ENCODE results near the gene DUOXA2. TPM values are rescaled to one million over a fixed set of nuclear protein-coding genes. Genes with fewer than 3 reads are reported as not detected.

DUOXA2 gene
- total RNA-seq, 1 experiment from 2014 or later, result not detected

DNA sequence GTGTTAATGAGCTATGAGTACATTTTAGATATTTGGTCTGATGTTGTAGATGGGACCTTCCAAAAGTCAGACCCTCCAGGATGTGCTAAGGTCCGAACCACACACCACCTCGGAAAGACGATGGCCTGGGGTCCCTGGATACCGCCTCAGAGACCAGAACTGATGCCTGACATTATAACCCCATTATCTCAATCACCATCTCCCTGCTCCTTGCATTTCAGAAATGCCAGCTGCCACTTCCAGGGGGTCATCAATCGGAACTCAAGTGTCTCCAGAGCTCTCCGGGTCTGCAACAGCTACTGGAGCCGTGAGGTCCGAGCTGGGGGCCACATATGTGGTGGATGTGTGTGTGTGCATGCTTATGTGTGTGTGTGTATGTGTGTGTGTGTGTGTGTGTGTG is 23.6 kb downstream of the DUOXA2 start:
- ChIA-PET CTCF (interaction anchor here (0.6 to 1.0 kb wide), 3 partner anchors 19 to 28 kb away, joined by 3 to 4 read pairs (median 3); no protein-coding TSS in a partner anchor), POLR2A (interaction anchor here (0.6 kb wide), 1 partner anchor 198 kb away, joined by 3 read pairs; no protein-coding TSS in a partner anchor)
- TF ChIP-seq SIN3A (IDR thresholded peaks at IDR 0.05; ENCODE audit: borderline replicate concordance, insufficient read depth, low read depth, low read length) (no peak), POLR2AphosphoS5 (IDR thresholded peaks at IDR 0.05; ENCODE audit: low read depth, low read length) (no peak), TCF7L2 (IDR thresholded peaks at IDR 0.05; ENCODE audit: low read depth, low read length) (no peak)
- TF ChIP-seq, protein P1, sequence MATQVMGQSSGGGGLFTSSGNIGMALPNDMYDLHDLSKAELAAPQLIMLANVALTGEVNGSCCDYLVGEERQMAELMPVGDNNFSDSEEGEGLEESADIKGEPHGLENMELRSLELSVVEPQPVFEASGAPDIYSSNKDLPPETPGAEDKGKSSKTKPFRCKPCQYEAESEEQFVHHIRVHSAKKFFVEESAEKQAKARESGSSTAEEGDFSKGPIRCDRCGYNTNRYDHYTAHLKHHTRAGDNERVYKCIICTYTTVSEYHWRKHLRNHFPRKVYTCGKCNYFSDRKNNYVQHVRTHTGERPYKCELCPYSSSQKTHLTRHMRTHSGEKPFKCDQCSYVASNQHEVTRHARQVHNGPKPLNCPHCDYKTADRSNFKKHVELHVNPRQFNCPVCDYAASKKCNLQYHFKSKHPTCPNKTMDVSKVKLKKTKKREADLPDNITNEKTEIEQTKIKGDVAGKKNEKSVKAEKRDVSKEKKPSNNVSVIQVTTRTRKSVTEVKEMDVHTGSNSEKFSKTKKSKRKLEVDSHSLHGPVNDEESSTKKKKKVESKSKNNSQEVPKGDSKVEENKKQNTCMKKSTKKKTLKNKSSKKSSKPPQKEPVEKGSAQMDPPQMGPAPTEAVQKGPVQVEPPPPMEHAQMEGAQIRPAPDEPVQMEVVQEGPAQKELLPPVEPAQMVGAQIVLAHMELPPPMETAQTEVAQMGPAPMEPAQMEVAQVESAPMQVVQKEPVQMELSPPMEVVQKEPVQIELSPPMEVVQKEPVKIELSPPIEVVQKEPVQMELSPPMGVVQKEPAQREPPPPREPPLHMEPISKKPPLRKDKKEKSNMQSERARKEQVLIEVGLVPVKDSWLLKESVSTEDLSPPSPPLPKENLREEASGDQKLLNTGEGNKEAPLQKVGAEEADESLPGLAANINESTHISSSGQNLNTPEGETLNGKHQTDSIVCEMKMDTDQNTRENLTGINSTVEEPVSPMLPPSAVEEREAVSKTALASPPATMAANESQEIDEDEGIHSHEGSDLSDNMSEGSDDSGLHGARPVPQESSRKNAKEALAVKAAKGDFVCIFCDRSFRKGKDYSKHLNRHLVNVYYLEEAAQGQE (IDR thresholded peaks at IDR 0.05; ENCODE audit: insufficient read depth in 1 of 2, low read depth in 2 of 2, low read length in 1 of 2), result no peak
- TF ChIP-seq, protein P2, sequence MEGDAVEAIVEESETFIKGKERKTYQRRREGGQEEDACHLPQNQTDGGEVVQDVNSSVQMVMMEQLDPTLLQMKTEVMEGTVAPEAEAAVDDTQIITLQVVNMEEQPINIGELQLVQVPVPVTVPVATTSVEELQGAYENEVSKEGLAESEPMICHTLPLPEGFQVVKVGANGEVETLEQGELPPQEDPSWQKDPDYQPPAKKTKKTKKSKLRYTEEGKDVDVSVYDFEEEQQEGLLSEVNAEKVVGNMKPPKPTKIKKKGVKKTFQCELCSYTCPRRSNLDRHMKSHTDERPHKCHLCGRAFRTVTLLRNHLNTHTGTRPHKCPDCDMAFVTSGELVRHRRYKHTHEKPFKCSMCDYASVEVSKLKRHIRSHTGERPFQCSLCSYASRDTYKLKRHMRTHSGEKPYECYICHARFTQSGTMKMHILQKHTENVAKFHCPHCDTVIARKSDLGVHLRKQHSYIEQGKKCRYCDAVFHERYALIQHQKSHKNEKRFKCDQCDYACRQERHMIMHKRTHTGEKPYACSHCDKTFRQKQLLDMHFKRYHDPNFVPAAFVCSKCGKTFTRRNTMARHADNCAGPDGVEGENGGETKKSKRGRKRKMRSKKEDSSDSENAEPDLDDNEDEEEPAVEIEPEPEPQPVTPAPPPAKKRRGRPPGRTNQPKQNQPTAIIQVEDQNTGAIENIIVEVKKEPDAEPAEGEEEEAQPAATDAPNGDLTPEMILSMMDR (IDR thresholded peaks at IDR 0.05), result no peak
- intact Hi-C loops (cut with micrococcal nuclease; ENCODE audit: unreplicated experiment) (no loop called here), in situ Hi-C loops (cut with HindIII; ENCODE audit: low pct_unique_long_range_greater_than_20kb, low sequenced_read_pairs) (no loop called here)
- peaks cover 5% of the 10 kb centered on the region; the same call in 1 of the 2 replicates for H3K27me3 ChIP-seq (ENCODE audit: control insufficient read depth, insufficient read depth, low read length)
- ATAC-seq (no peak), DNase-seq (ENCODE audit: low read depth, low spot score) (no peak)
- no peak overlapping the region for H3K27ac ChIP-seq (ENCODE audit: low read length)
- H3K36me3 ChIP-seq (ENCODE audit: control insufficient read depth, insufficient read depth, low read length), result no peaks in the 10 kb centered on the region
- BruUV-seq (replicated peaks), result no TSS peak
- no peaks in the 10 kb centered on the region for H3K9me3 ChIP-seq (ENCODE audit: control insufficient read depth, insufficient read depth, low read depth, low read length)
- no peak overlapping the region for H3K4me3 ChIP-seq (ENCODE audit: low read depth in 2 of 2, low read length in 2 of 2)
- no peaks in the 10 kb centered on the region for H3K4me1 ChIP-seq (ENCODE audit: control insufficient read depth, insufficient read depth, low read length)

DNA sequence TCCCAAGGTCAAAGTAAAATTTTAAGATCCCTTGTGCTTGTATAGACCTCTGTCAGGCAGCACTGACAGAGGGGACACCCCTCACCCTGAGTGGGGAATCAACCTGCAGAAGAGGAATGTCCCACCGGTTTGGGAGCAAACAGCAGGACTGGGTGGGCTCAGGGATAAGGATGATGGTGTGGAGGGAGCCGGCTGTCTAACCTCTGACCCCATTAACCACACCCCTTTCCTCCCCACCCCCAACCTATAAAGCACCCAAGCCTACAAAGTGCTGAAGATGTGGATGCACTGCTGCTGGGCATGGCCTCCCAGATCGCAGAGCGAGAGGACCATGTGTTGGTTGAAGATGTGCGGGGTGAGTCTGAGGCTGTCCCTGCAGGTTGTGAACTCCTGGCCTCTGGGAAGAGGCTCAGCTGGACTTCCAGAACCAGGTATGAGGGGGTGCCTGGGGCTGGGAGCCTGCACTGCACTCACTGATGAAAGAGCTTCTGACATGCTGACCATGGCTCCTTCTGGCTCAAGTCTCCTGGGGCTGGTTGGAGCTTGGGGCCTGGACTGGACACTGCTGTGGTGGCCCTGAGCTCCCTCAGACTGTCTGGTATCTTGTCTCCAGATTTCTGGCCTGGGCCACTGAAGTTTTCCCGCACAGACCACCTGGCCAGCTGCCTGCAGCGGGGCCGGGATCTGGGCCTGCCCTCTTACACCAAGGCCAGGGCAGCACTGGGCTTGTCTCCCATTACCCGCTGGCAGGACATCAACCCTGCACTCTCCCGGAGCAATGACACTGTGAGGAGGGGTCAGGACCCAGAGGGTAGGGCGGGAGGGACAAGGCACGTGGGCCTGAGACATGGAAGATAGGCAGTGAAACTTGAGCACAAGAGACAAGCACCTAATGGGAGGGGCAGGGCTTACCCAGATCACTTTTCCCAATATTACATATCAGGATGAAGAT is 25.0 kb downstream of the DUOXA2 start:
- H3K4me3 ChIP-seq (ENCODE audit: low read depth in 2 of 2, low read length in 2 of 2), result no peak overlapping the region
- no peaks in the 10 kb centered on the region for H3K4me1 ChIP-seq (ENCODE audit: control insufficient read depth, insufficient read depth, low read length)
- ATAC-seq (no peak), DNase-seq (ENCODE audit: low read depth, low spot score) (no peak)
- in situ Hi-C loops (cut with HindIII; ENCODE audit: low pct_unique_long_range_greater_than_20kb, low sequenced_read_pairs), result no loop called here
- H3K9me3 ChIP-seq (ENCODE audit: control insufficient read depth, insufficient read depth, low read depth, low read length), result no peaks in the 10 kb centered on the region
- TF ChIP-seq, protein P2 (IDR thresholded peaks at IDR 0.05), result no peak
- peaks cover 5% of the 10 kb centered on the region; the same call in 1 of the 2 replicates for H3K27me3 ChIP-seq (ENCODE audit: control insufficient read depth, insufficient read depth, low read length)
- H3K27ac ChIP-seq (ENCODE audit: low read length), result no peak overlapping the region
- ChIA-PET CTCF (no interaction called here), POLR2A (no interaction called here)
- BruUV-seq (replicated peaks), result no TSS peak
- intact Hi-C loops (cut with micrococcal nuclease; ENCODE audit: unreplicated experiment), result no loop called here
- H3K36me3 ChIP-seq (ENCODE audit: control insufficient read depth, insufficient read depth, low read length), result no peaks in the 10 kb centered on the region

Data from Panc1 (cell line).